Transverse colon (tissue), 4 donors: Measurements from ENCODE around the gene TAPT1. TPM values are rescaled to one million over a fixed set of nuclear protein-coding genes. Genes with fewer than 3 reads are reported as not detected.

Experiments
- DNase-seq: peaks from one replicate; pipeline ENCODE4 v3.0.0-alpha.2; 2019
- H3K27ac ChIP-seq, 4 donors: fragments of 200-600 bp; sonication (generic); 2 replicates each; pipeline ENCODE4 v1.5.1; 2016 to 2018; ENCODE audit warnings: inconsistent platforms in 4 of 4
- H3K27me3 ChIP-seq: fragments of 200-600 bp; sonication (generic); 2 replicates; pipeline ENCODE4 v1.5.1; 2017; ENCODE audit warnings: inconsistent platforms
- H3K36me3 ChIP-seq, 4 donors: fragments of 200-600 bp; sonication (generic); 2 replicates each; pipeline ENCODE4 v1.5.1; 2017 to 2019; ENCODE audit warnings: inconsistent platforms in 4 of 4
- H3K4me1 ChIP-seq, 4 donors: fragments of 200-600 bp; sonication (generic); 2 replicates each; pipeline ENCODE4 v1.5.1; 2017 to 2020; ENCODE audit warnings: inconsistent platforms in 4 of 4
- H3K4me3 ChIP-seq, 4 donors: fragments of 200-600 bp; sonication (generic); 1 replicate in 1 of 4; 2 replicates in 3 of 4; pipeline versions ENCODE4 v1.5.1 to v1.6.1; 2017 to 2019; ENCODE audit warnings: inconsistent platforms in 4 of 4
- H3K9me3 ChIP-seq, 2 donors: fragments of 200-600 bp; sonication (generic); 2 replicates each; pipeline ENCODE4 v1.5.1; 2017 to 2019; ENCODE audit warnings: inconsistent platforms in 2 of 2
- EP300 ChIP-seq: sonication (generic); formaldehyde crosslinking; IDR thresholded peaks from one replicate; pipeline ENCODE4 v1.6.1; 2017; ENCODE audit warnings: antibody characterized with exemption, low read depth
- POLR2A ChIP-seq: fragments of 450-650 bp; IDR thresholded peaks from one replicate; pipeline ENCODE4 v1.6.1; 2016; ENCODE audit warnings: antibody characterized with exemption, mild to moderate bottlenecking, moderate library complexity
- POLR2AphosphoS5 ChIP-seq, 3 donors: sonication (generic); formaldehyde crosslinking; IDR thresholded peaks; one replicate each; pipeline ENCODE4 v1.6.1; 2016; ENCODE audit warnings: antibody characterized with exemption in 3 of 3
- WGBS, 2 donors: methylation state at CpG; one replicate each; pipeline ENCODE4 v1.1.5; 2018; ENCODE audit warnings: low coverage in 1 of 2; 5-methylcytosine and 5-hydroxymethylcytosine counted together
- in situ Hi-C, 4 donors: fragments of 200-750 bp; cut with MboI; loops; one replicate each; pipeline versions ENCODE4 v1.15.0 to v1.15.1; 2017; ENCODE audit warnings: low sequenced_read_pairs in 3 of 4, low pct_ligation_motif_present in 1 of 4, low pct_unique_long_range_greater_than_20kb in 1 of 4
- intact Hi-C: fragments of 100-400 bp; cut with DNase I; formaldehyde crosslinking; loops from one replicate; pipeline ENCODE4 v1.15.1; 2023; ENCODE audit warnings: low total_unique reads
- total RNA-seq, 4 donors: library from RNA; depleted of rRNA; stranded (reverse); fragments of >200 nt; gene quantifications; one replicate each; pipeline ENCODE4 v1.1.0, GENCODE V29; 2016
- TF ChIP-seq, protein P1 (sequence below), 5 experiments: fragments of 200-600 bp in 3 of 5; fragments of 450-650 bp in 2 of 5; sonication (generic) in 3 of 5; IDR thresholded peaks; 1 replicate in 2 of 5; 2 replicates in 3 of 5; pipeline ENCODE4 v1.5.1; 2016 to 2017; ENCODE audit warnings: antibody characterized with exemption in 5 of 5, inconsistent platforms in 3 of 5, mild to moderate bottlenecking in 2 of 5, moderate library complexity in 1 of 5

The TAPT1 gene
- total RNA-seq, 4 donors from 2014 or later: 21.5 to 54.6 (median 29.8) TPM

DNA sequence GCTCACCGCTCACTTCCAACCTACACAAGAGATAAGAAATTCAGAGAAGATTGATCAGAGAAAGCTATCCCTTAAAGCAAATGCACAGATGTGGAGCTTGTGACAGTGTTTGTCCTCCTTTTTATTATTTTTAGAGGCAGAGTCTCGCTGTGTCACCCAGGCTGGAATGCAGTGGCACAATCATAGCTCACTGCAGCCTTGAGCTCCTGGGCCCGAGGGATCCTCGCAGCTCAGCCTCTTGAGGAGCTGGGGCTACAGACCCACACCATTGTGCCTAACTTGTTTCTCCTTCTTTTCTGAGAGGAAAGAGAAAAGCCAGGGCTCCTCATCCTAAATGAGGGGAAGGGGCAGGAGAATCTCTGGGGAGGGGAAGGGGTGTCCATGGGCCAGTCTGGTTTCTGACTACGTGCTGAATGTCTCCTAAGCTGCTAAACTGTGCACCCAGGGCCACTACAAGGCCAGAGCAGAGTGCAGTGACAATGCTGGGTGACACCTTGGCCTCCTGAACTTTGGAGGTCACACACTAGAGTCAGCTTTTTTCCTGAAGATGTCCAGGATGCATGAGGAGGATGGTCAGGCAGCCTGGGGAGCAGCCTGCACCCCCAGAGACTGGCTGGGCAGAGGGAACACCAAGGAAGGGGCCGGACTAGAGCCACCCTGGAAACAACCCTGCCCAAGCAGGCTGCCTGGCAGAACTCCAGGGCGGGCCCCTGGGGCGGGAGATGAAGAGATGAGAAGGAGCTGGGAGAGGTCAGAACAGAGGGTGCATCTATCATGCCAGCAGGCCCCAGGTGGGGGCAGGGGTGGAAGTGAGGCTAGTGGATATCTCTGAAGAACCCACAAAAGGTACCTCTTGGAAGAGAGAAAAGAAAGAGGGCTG lies 87.0 kb downstream of the TAPT1 start:
- Histone ChIP-seq H3K4me1 (peaks cover 21 to 52% (median 39%) of the 10 kb centered on the region in 4 donors), H3K27ac (peak overlapping the region; percentile 80 to 84 (median 82)), H3K4me3 (no peak overlapping the region), H3K27me3 (no peaks in the 10 kb centered on the region), H3K9me3 (peaks cover 0 to under 1% of the 10 kb centered on the region in 2 donors), H3K36me3 (no peaks in the 10 kb centered on the region)
- DNase-seq: peak; percentile 70
- 70 to 100% methylated on average over 1 to 8 of the region's 8 CpGs for WGBS, 2 donors
- TF ChIP-seq POLR2AphosphoS5 (IDR thresholded peaks at IDR 0.05) (no peak), POLR2A (no peak), EP300 (no peak)
- TF ChIP-seq, protein P1, sequence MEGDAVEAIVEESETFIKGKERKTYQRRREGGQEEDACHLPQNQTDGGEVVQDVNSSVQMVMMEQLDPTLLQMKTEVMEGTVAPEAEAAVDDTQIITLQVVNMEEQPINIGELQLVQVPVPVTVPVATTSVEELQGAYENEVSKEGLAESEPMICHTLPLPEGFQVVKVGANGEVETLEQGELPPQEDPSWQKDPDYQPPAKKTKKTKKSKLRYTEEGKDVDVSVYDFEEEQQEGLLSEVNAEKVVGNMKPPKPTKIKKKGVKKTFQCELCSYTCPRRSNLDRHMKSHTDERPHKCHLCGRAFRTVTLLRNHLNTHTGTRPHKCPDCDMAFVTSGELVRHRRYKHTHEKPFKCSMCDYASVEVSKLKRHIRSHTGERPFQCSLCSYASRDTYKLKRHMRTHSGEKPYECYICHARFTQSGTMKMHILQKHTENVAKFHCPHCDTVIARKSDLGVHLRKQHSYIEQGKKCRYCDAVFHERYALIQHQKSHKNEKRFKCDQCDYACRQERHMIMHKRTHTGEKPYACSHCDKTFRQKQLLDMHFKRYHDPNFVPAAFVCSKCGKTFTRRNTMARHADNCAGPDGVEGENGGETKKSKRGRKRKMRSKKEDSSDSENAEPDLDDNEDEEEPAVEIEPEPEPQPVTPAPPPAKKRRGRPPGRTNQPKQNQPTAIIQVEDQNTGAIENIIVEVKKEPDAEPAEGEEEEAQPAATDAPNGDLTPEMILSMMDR (IDR thresholded peaks at IDR 0.05): no peak
- intact Hi-C loops (no loop called here), in situ Hi-C loops (no loop called here)

DNA sequence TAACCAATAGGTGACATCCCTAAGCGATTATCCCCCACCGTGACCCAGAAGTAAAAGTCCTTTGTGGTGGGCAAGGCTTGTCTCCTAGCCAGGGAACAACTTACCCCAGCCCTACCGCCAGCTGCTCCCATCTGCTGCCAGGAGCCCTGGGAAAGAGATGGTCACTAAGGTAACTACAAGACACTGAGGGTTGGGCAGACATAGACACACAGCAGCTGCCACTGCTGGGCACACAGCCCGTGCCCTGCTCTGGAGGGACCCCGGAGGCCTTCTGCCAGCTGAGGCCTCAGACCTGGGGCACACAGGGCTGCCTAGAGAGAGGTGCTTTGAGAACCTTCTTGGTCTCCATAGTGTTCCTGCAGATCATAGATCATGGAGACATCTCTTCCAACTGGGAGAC lies 89.4 kb downstream of the TAPT1 start:
- no peak overlapping the region for H3K27ac ChIP-seq
- TF ChIP-seq EP300: no peak
- TF ChIP-seq, protein P1 (IDR thresholded peaks at IDR 0.05): no peak
- no peak for TF ChIP-seq POLR2AphosphoS5 (IDR thresholded peaks at IDR 0.05)
- TF ChIP-seq POLR2A: no peak
- H3K27me3 ChIP-seq: no peaks in the 10 kb centered on the region
- intact Hi-C loops (no loop called here), in situ Hi-C loops (no loop called here)
- H3K9me3 ChIP-seq: no peaks in the 10 kb centered on the region
- H3K4me1 ChIP-seq: peaks cover 16 to 33% (median 27%) of the 10 kb centered on the region in 4 donors
- DNase-seq: no peak
- no peak overlapping the region for H3K4me3 ChIP-seq
- H3K36me3 ChIP-seq: no peaks in the 10 kb centered on the region
- WGBS, 2 donors: 67 to 74% methylated on average over 2 to 5 of the region's 5 CpGs

DNA sequence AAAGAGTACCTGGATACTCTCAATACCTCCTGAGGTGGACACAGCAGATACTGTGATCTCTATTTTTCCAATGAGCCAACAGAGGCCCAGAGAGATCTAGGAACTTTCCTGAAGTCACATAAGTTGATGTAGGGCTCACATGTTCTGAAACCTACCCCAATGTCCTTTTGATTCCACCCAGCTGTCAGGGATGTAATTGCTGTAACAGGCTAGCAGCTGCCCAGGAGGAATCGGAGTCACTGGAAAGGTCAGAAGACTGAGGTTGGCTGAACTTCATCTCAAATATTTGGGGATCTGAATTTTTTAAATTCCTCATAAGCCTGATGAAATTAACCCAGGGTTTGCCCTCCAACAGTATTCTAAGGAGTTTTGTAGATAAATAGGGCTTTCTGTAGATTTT lies 90.0 kb downstream of the TAPT1 start:
- Histone ChIP-seq H3K4me1 (peaks cover 11 to 27% (median 22%) of the 10 kb centered on the region in 4 donors), H3K27me3 (no peaks in the 10 kb centered on the region), H3K27ac (no peak overlapping the region), H3K4me3 (no peak overlapping the region), H3K36me3 (no peaks in the 10 kb centered on the region), H3K9me3 (no peaks in the 10 kb centered on the region)
- in situ Hi-C loops (no loop called here), intact Hi-C loops (no loop called here)
- DNase-seq: no peak
- 67 to 76% methylated on average over 1 of the region's 1 CpG for WGBS, 2 donors
- no peak for TF ChIP-seq EP300
- no peak for TF ChIP-seq POLR2AphosphoS5 (IDR thresholded peaks at IDR 0.05)
- TF ChIP-seq POLR2A: no peak
- TF ChIP-seq, protein P1 (IDR thresholded peaks at IDR 0.05): no peak

DNA sequence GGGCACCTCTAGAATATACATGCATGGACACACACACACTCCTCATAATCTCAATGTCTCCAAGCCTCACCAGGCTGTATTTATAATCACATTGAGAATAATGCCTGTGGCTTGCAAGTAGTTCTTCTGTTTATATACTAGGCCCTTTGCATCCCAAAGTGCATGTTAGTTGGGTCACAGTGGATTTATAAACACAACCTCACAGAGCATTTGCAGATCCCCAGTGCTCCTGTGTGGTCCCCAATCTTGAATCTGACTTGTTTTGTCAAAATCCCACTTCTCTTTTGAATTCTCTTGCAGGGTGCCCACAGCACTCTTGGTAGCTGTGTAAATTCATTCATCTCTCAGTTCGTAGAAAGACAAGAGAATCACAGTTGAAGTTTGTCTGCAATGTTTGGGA lies 92.9 kb downstream of the TAPT1 start:
- H3K27me3 ChIP-seq: no peaks in the 10 kb centered on the region
- 84 to 100% methylated on average over 1 of the region's 1 CpG for WGBS, 2 donors
- in situ Hi-C loops (no loop called here), intact Hi-C loops (no loop called here)
- no peak overlapping the region for H3K27ac ChIP-seq
- no peaks in the 10 kb centered on the region for H3K36me3 ChIP-seq
- H3K4me3 ChIP-seq: no peak overlapping the region
- no peak for DNase-seq
- peaks cover 0 to 6% (median 0%) of the 10 kb centered on the region in 4 donors for H3K4me1 ChIP-seq
- TF ChIP-seq POLR2A (no peak), POLR2AphosphoS5 (IDR thresholded peaks at IDR 0.05) (no peak), EP300 (no peak)
- TF ChIP-seq, protein P1 (IDR thresholded peaks at IDR 0.05): no peak
- no peaks in the 10 kb centered on the region for H3K9me3 ChIP-seq
